ENCODE measurements around the gene AFF1.

Gene AFF1

GRCh38 chr4:87026800-87027495 is 92.1 kb downstream of the AFF1 start:
- no peak for TF ChIP-seq POLR2A (IDR thresholded peaks at IDR 0.05; ENCODE audit: low read length)
- no peak for TF ChIP-seq GATA1 (IDR thresholded peaks at IDR 0.05; ENCODE audit: low read depth, low read length)
- no peak for DNase-seq

DNA sequence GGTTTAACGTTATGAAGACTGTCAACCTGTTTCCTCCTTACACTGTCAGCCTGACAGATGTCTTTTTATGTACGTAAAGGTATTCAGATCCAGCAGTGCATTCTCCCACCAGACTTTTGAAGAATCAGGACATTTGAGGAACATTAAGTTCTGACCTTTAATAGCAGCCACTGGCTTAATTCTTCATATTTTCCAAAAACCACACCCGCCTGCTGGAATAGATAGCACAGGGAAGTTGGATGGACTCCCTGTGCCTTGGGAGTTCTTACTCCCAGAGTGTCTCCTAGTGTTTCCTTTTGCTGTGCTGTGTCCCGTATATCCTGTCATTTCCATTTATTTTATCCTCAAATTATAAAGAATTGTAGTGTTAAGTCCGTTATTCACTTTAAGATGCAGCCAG is 94.5 kb downstream of the AFF1 start:
- no peak for TF ChIP-seq GATA1 (IDR thresholded peaks at IDR 0.05; ENCODE audit: low read depth, low read length)
- no peak for TF ChIP-seq POLR2A (IDR thresholded peaks at IDR 0.05; ENCODE audit: low read length)
- DNase-seq = no peak

DNA sequence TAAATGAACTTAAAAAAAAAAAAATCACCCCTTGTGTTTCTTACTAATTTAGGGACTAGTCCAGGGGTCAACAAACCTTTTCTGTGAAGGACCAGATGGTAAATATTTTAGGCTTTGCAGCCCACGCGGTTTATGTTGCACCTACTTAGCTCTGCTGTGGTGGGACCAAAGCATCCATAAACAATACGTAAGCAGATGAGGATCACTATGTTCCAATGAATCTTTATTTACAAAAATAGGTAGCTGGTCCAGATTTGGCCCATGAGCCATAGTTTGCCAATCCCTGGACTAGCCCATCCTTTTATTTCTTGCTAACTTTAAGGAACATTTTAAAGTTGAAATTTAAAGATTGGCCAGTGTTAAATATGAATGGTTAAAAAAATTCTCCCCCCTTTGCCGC is 95.3 kb downstream of the AFF1 start:
- TF ChIP-seq POLR2A (IDR thresholded peaks at IDR 0.05; ENCODE audit: low read length) (no peak), GATA1 (IDR thresholded peaks at IDR 0.05; ENCODE audit: low read depth, low read length) (no peak)
- no peak for DNase-seq

DNA sequence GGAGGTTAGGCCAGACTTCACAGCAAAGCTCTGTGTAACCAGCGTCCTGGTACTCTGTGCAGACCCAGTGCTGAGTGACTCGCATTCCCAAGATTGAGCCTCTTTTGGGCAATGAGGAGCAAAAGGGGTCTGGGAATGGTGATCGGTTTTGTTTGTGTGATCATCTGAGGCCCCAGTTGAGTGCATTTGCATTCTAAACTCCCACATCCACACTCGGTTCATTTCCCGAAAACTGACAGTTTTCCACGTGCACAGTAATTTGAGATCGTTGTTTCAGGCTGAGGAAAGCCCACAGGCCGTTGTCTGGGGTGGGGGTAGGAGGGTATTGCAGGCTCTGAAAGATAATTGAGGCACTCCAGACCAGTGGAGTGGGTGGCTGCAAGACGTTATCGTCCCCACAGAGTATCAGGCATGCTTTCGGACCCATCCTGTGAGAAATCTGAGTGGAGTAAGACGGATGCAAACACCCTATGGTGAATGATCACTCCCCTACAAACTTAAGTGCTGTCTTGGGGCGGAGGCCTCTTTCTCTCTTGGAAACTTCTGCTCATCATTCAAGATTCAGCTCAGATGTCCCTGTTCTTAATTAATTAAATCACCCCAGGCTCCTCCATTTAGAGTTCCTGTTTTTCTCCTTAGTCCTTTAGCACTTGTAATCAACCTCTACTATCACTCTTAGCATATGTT is 96.1 kb downstream of the AFF1 start:
- peak; percentile 75 to 77 for DNase-seq
- TF ChIP-seq GATA1 (IDR thresholded peaks at IDR 0.05; ENCODE audit: low read depth, low read length) (no peak), POLR2A (IDR thresholded peaks at IDR 0.05; ENCODE audit: low read length) (no peak)

DNA sequence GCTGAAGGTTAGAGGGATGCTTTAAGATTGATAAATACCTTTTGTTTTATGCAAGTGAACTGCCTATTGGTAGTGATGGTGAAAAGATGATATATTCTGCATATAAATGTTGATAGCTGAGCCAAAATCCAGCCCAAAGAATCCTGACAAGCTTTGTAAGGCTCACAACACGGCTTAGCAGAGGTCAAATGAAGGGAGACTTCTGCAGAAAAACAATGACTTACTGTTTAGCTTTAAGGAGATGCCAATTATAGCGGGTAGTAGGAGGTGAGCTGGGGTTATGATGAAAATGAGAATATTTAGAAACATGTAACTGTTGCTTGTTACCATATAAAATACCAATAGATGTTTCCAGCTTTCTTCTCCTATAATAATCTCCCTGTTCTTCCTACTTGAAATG is 97.1 kb downstream of the AFF1 start:
- DNase-seq = no peak
- no peak for TF ChIP-seq GATA1 (IDR thresholded peaks at IDR 0.05; ENCODE audit: low read depth, low read length)
- TF ChIP-seq POLR2A (IDR thresholded peaks at IDR 0.05; ENCODE audit: low read length) = no peak

GRCh38 chr4:87032884-87033533 is 98.2 kb downstream of the AFF1 start:
- TF ChIP-seq GATA1 (IDR thresholded peaks at IDR 0.05; ENCODE audit: low read depth, low read length) = no peak
- no peak for TF ChIP-seq POLR2A (IDR thresholded peaks at IDR 0.05; ENCODE audit: low read length)
- no peak for DNase-seq

DNA sequence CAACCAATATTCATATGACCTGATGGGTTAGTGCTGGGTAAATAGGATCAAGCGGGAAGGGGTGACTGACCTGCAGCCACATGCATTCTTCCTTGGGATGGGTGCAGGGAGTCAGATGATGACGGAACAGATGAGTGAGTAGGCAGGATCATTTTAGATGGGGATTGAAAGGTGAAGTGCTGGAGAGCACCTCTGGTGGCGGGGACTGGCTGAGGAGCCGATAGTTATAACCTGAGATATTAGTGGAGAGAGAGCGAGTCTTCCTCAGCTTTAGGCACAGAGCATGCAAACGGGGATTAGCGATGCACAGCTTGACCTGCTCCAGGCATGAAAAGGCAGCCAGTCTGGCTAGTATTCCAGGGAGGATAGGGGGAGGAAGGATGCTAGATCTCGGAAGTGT is 99.1 kb downstream of the AFF1 start:
- TF ChIP-seq POLR2A (IDR thresholded peaks at IDR 0.05; ENCODE audit: low read length) = no peak
- no peak for TF ChIP-seq GATA1 (IDR thresholded peaks at IDR 0.05; ENCODE audit: low read depth, low read length)
- DNase-seq = no peak

DNA sequence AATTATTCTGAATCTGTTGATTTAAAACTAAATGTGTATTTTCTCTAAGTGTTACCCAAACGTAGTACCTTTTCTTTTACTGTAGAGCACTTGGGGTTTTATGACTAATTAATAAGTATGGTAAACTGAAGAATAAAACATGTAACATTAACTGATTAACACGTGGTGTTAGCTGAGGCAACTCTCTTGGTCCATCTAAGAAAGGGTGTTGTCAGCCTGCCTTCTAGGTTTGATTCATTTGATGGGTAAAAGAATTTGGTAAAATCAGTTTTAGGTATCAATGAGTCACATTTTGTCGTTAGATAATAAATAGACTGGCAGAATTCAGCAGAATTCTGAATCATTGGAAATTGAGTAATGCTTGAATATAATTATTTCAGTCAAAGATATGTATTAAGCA is 99.7 kb downstream of the AFF1 start:
- no peak for DNase-seq
- no peak for TF ChIP-seq POLR2A (IDR thresholded peaks at IDR 0.05; ENCODE audit: low read length)
- no peak for TF ChIP-seq GATA1 (IDR thresholded peaks at IDR 0.05; ENCODE audit: low read depth, low read length)

DNA sequence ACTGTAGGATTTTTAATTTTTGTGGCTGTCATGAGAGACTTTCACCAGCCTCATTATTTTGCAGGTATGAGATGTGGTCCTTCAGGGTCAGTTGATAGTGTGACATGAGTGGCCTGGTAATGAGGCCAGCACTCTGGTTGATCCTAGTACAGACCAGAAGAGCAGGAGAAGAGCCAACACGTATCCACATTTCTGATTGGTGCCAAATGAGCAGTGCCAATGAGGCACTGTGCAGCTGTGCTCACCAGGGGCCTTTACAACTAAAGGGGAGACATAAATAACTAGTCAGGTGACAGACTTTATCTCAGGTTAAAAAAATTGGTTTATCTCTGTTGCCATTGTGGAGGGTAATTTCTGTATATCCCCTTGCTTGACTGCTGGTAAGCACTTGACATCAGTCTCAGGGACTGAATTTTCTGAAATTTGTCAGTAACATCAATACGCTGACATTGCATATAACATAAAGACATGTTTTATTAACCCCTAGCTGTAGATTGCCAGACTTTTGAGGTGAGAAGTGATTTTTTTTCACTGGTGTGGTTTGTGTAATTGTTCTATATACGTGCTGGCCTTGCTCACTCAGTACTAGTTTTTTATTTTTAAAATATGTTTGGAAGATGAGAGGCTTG is 101.2 kb downstream of the AFF1 start:
- TF ChIP-seq GATA1 (IDR thresholded peaks at IDR 0.05; ENCODE audit: low read depth, low read length) (no peak), POLR2A (IDR thresholded peaks at IDR 0.05; ENCODE audit: low read length) (no peak)

DNA sequence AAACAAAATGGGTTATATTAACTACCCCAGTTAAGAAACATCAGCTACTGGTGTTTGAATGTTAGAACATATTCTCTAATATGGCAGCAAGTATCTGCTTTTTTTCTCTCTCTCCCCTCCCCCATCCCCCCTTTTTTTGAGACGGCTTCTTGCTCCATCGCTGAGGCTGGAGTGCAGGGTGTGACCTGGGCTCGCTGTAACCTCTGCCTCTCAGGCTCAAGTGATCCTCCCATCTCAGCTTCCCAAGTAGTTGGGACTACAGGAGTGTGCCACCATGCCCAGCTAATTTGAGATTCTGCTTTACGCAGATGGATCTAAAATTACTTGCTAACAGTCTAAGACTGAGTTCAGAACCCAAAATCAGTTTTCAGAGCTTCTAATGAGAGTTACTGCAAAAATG is 101.9 kb downstream of the AFF1 start:
- DNase-seq = peak in 1 of 2 experiments; percentile 41

More for the DNA sequence above, 101.2 kb downstream of the AFF1 start:
- no peak for DNase-seq

DNA sequence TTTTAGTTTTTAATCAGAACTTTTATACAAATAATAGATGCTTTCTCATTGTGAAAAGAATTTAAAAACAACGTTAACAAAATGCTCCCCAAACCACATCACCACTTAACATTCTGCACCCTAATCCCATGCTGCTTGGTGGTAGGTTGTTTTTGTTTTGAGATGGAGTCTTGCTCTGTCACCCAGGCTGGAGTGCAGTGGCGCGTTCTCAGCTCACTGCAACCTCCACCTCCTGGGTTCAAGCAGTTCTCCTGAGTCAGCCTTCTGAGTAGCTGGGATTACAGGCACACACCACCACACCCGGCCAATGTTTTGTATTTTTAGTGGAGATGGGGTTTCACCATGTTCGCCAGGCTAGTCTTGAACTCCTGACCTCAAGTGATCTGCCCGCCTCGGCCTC is 102.4 kb downstream of the AFF1 start:
- DNase-seq = peak; percentile 44 to 49

More for the DNA sequence above, 101.9 kb downstream of the AFF1 start:
- TF ChIP-seq GATA1 (IDR thresholded peaks at IDR 0.05; ENCODE audit: low read depth, low read length) (no peak), POLR2A (IDR thresholded peaks at IDR 0.05; ENCODE audit: low read length) (no peak)

- no peak for TF ChIP-seq GATA1 (IDR thresholded peaks at IDR 0.05; ENCODE audit: low read depth, low read length)
- TF ChIP-seq POLR2A (IDR thresholded peaks at IDR 0.05; ENCODE audit: low read length) = no peak
- DNase-seq = no peak
Observed at GRCh38 chr4:87037671-87038334, 103.0 kb downstream of the AFF1 start.

DNA sequence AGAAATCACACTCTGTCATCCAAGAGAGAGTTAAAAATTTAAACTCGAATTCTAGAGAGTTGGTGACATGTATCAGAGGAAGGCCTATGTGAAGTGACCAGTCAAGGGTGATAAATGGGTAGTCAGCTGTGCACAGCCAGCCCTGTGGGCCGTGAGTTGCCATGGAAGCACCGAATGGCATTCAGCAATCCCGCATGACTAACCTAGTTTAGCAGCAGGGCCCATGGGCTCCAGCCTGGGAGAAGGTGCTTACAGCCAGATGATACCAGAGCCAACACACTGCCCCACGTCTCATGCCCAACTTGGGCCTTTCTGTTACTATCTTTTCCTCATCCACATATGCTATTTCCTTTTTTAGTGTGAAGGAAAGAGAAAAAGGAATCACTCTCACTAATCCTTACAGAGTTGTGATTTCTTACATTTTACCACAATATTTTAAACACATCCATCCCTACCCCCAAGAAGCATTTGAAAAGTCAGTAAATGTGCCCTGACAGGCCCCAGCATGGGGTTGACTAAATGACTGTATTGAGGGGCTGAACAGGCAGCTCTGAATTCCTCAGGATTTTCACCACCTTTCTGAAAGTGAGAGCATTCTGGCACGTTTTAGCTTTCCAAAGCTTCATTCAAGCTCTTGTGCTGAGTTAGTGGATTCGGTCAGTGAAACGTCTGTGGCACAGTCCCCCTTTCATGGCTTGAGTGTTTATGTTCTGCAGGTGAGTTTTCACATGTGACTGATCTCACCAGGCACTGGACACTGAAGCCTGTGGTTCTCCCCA is 104.2 kb downstream of the AFF1 start:
- no peak for TF ChIP-seq POLR2A (IDR thresholded peaks at IDR 0.05; ENCODE audit: low read length)
- no peak for TF ChIP-seq GATA1 (IDR thresholded peaks at IDR 0.05; ENCODE audit: low read depth, low read length)
- peak in 1 of 2 experiments; percentile 51 for DNase-seq

All from erythroblast (primary cell).